CD14-positive monocyte (primary cell): Measurements from ENCODE around the gene BBC3. TPM values are rescaled to one million over a fixed set of nuclear protein-coding genes. Genes with fewer than 3 reads are reported as not detected.

Experiments used
- DNase-seq, 3 donors: peaks; one replicate each; pipeline ENCODE4 v3.0.0-alpha.2; 2011 to 2022
- H2AFZ ChIP-seq: 2 replicates; pipeline ENCODE4 v1.6.0; 2012; ENCODE audit warnings: mild to moderate bottlenecking, low read depth, low read length, inconsistent platforms; ENCODE audit not compliant: insufficient read depth, poor library complexity, severe bottlenecking
- H3K27ac ChIP-seq, 2 donors: 1 replicate in 1 of 2; 2 replicates in 1 of 2; pipeline ENCODE4 v1.5.1; 2012 to 2013; ENCODE audit warnings: low read length in 2 of 2, control low read depth in 1 of 2, inconsistent platforms in 1 of 2, low read depth in 1 of 2, mild to moderate bottlenecking in 1 of 2
- H3K27me3 ChIP-seq, 2 donors: one replicate each; pipeline versions ENCODE4 v1.6.0 to v1.6.1; 2011 to 2013; ENCODE audit warnings: low read length in 2 of 2; ENCODE audit not compliant: control insufficient read depth in 2 of 2, insufficient read depth in 2 of 2
- H3K36me3 ChIP-seq, 2 donors: replicated peaks in 1 of 2; 1 replicate in 1 of 2; 2 replicates in 1 of 2; pipeline versions ENCODE4 v1.5.1 to v1.6.1; 2012 to 2013; ENCODE audit warnings: low read length in 2 of 2, control low read depth in 1 of 2, inconsistent platforms in 1 of 2, mild to moderate bottlenecking in 1 of 2; ENCODE audit not compliant: insufficient read depth in 2 of 2, control insufficient read depth in 1 of 2
- H3K4me1 ChIP-seq, 2 donors: 1 replicate in 1 of 2; 2 replicates in 1 of 2; pipeline versions ENCODE4 v1.5.1 to v1.6.1; 2012 to 2013; ENCODE audit warnings: low read length in 2 of 2, control low read depth in 1 of 2, inconsistent platforms in 1 of 2, mild to moderate bottlenecking in 1 of 2, moderate library complexity in 1 of 2; ENCODE audit not compliant: insufficient read depth in 2 of 2, control insufficient read depth in 1 of 2
- H3K4me2 ChIP-seq: replicated peaks from 2 replicates; pipeline ENCODE3; 2012; ENCODE audit warnings: low read length, moderate library complexity, mild to moderate bottlenecking; ENCODE audit not compliant: poor library complexity, severe bottlenecking; ENCODE audit errors: extremely low read depth
- H3K4me3 ChIP-seq, 3 experiments: fragments of 200-600 bp in 1 of 3; sonication (generic) in 1 of 3; replicated peaks in 1 of 3; 1 replicate in 2 of 3; 2 replicates in 1 of 3; pipeline ENCODE4 v1.5.1; 2011 to 2013; ENCODE audit warnings: low read length in 3 of 3, mild to moderate bottlenecking in 3 of 3, control low read depth in 2 of 3, low read depth in 2 of 3, inconsistent platforms in 1 of 3, moderate library complexity in 1 of 3
- H3K79me2 ChIP-seq: 2 replicates; pipeline ENCODE4 v1.6.0; 2012; ENCODE audit warnings: mild to moderate bottlenecking, control low read depth, inconsistent platforms, low read length, moderate library complexity; ENCODE audit not compliant: insufficient read depth
- H3K9ac ChIP-seq: 2 replicates; pipeline ENCODE4 v1.6.0; 2017; ENCODE audit warnings: low read length, mild to moderate bottlenecking; ENCODE audit not compliant: insufficient read depth, poor library complexity, severe bottlenecking
- H3K9me3 ChIP-seq, 2 donors: replicated peaks in 1 of 2; 1 replicate in 1 of 2; 2 replicates in 1 of 2; pipeline versions ENCODE4 v1.5.1 to v1.6.1; 2012 to 2013; ENCODE audit warnings: low read length in 2 of 2, control low read depth in 1 of 2; ENCODE audit not compliant: control insufficient read depth in 1 of 2, insufficient read depth in 1 of 2
- H4K20me1 ChIP-seq: 2 replicates; pipeline ENCODE4 v1.6.0; 2012; ENCODE audit warnings: mild to moderate bottlenecking, low read length, control low read depth, moderate library complexity; ENCODE audit not compliant: insufficient read depth
- H3K27ac Mint-ChIP-seq, 7 donors: one replicate each; pipeline ENCODE4 v1.8.0; 2020; ENCODE audit warnings: mild to moderate bottlenecking in 7 of 7, mixed read lengths in 7 of 7, moderate library complexity in 6 of 7, inconsistent platforms in 2 of 7
- H3K27me3 Mint-ChIP-seq, 3 donors: one replicate each; pipeline ENCODE4 v1.8.0; 2021 to 2022; ENCODE audit warnings: low read depth in 3 of 3, mild to moderate bottlenecking in 3 of 3, mixed read lengths in 3 of 3, moderate library complexity in 3 of 3, inconsistent platforms in 1 of 3
- H3K36me3 Mint-ChIP-seq, 2 donors: one replicate each; pipeline ENCODE4 v1.8.0; 2020; ENCODE audit warnings: mixed read lengths in 2 of 2, inconsistent platforms in 1 of 2, mild to moderate bottlenecking in 1 of 2
- H3K4me1 Mint-ChIP-seq: one replicate; pipeline ENCODE4 v1.8.0; 2020; ENCODE audit warnings: mild to moderate bottlenecking, mixed read lengths
- H3K4me3 Mint-ChIP-seq, 2 donors: one replicate each; pipeline ENCODE4 v1.8.0; 2020; ENCODE audit warnings: mild to moderate bottlenecking in 2 of 2, mixed read lengths in 2 of 2, moderate library complexity in 1 of 2
- H3K9me3 Mint-ChIP-seq, 7 donors: one replicate each; pipeline ENCODE4 v1.8.0; 2020 to 2022; ENCODE audit warnings: mixed read lengths in 7 of 7, mild to moderate bottlenecking in 6 of 7, moderate library complexity in 6 of 7, inconsistent platforms in 2 of 7
- WGBS: methylation state at CpG from one replicate; pipeline ENCODE4 v1.1.5; 2013; ENCODE audit warnings: missing lambda C conversion rate; ENCODE audit not compliant: insufficient coverage; 5-methylcytosine and 5-hydroxymethylcytosine counted together
- intact Hi-C, 2 donors: fragments of 100-400 bp; cut with micrococcal nuclease; formaldehyde crosslinking; loops; one replicate each; pipeline versions ENCODE4 v1.15.0 to v1.15.1; 2023
- polyA plus RNA-seq, 3 donors: library from polyadenylated mRNA; depleted of rRNA in 1 of 3; unstranded in 2 of 3; stranded (reverse) in 1 of 3; fragments of 300-500 nt in 2 of 3; fragments of >200 nt in 1 of 3; fragmentation: Illumina TruSeq in 2 of 3; gene quantifications; 1 replicate in 2 of 3; 2 replicates in 1 of 3; pipeline ENCODE4 v1.2.3, GENCODE V29; 2012 to 2021
- TF ChIP-seq, protein P1 (sequence below): fragments of 200-600 bp; IDR thresholded peaks from one replicate; pipeline ENCODE4 v1.8.0; 2022; ENCODE audit warnings: antibody characterized with exemption, mild to moderate bottlenecking

BBC3 gene
- polyA plus RNA-seq, 3 donors = 2.5 to 17.4 (median 4.8) TPM

- H2AFZ ChIP-seq = no peak overlapping the region
- Mint-ChIP-seq H3K27me3 (peaks cover 0 to 3% (median 0%) of the 10 kb centered on the region in 3 donors), H3K36me3 (peaks cover 43 to 68% of the 10 kb centered on the region in 2 donors), H3K4me1 (no peaks in the 10 kb centered on the region), H3K9me3 (no peaks in the 10 kb centered on the region), H3K27ac (peak overlapping the region in 2 of 7 donors; percentile 23 to 56), H3K4me3 (no peak overlapping the region)
- H3K4me3 ChIP-seq = no peak overlapping the region
- no peak overlapping the region for H3K4me2 ChIP-seq
- peaks cover 25 to 58% of the 10 kb centered on the region in 2 donors for H3K36me3 ChIP-seq
- no peaks in the 10 kb centered on the region for H3K4me1 ChIP-seq
- WGBS = 50% methylated on average over 1 of the region's 1 CpG
- H4K20me1 ChIP-seq = no peaks in the 10 kb centered on the region
- TF ChIP-seq, protein P1, sequence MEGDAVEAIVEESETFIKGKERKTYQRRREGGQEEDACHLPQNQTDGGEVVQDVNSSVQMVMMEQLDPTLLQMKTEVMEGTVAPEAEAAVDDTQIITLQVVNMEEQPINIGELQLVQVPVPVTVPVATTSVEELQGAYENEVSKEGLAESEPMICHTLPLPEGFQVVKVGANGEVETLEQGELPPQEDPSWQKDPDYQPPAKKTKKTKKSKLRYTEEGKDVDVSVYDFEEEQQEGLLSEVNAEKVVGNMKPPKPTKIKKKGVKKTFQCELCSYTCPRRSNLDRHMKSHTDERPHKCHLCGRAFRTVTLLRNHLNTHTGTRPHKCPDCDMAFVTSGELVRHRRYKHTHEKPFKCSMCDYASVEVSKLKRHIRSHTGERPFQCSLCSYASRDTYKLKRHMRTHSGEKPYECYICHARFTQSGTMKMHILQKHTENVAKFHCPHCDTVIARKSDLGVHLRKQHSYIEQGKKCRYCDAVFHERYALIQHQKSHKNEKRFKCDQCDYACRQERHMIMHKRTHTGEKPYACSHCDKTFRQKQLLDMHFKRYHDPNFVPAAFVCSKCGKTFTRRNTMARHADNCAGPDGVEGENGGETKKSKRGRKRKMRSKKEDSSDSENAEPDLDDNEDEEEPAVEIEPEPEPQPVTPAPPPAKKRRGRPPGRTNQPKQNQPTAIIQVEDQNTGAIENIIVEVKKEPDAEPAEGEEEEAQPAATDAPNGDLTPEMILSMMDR = no peak
- no peak overlapping the region for H3K9ac ChIP-seq
- no peaks in the 10 kb centered on the region for H3K27me3 ChIP-seq
- H3K9me3 ChIP-seq = no peaks in the 10 kb centered on the region
- no peak for DNase-seq
- H3K79me2 ChIP-seq = no peaks in the 10 kb centered on the region
- intact Hi-C loops = no loop called here
- H3K27ac ChIP-seq = no peak overlapping the region
Observed at GRCh38 chr19:47195434-47195833, 35.6 kb downstream of the BBC3 start.

- Mint-ChIP-seq H3K9me3 (no peaks in the 10 kb centered on the region), H3K36me3 (peaks cover 47 to 72% of the 10 kb centered on the region in 2 donors), H3K4me1 (no peaks in the 10 kb centered on the region), H3K4me3 (no peak overlapping the region), H3K27me3 (peaks cover 0 to 2% (median 2%) of the 10 kb centered on the region in 3 donors), H3K27ac (peak overlapping the region in 1 of 7 donors; percentile 78)
- H4K20me1 ChIP-seq = no peaks in the 10 kb centered on the region
- no peak overlapping the region for H2AFZ ChIP-seq
- H3K27me3 ChIP-seq = no peaks in the 10 kb centered on the region
- no peaks in the 10 kb centered on the region for H3K4me1 ChIP-seq
- no peaks in the 10 kb centered on the region for H3K9me3 ChIP-seq
- H3K4me2 ChIP-seq = no peak overlapping the region
- intact Hi-C loops = no loop called here
- H3K4me3 ChIP-seq = no peak overlapping the region
- peaks cover 27 to 71% of the 10 kb centered on the region in 2 donors for H3K36me3 ChIP-seq
- H3K79me2 ChIP-seq = no peaks in the 10 kb centered on the region
- no peak for DNase-seq
- TF ChIP-seq, protein P1 = no peak
- 89% methylated on average over 7 of the region's 12 CpGs for WGBS
- H3K9ac ChIP-seq = no peak overlapping the region
- H3K27ac ChIP-seq = no peak overlapping the region
Observed at GRCh38 chr19:47190167-47190727, 40.8 kb downstream of the BBC3 start.
